Measurements from ENCODE around the gene HEATR1. TPM values are rescaled to one million over a fixed set of nuclear protein-coding genes. Genes with fewer than 3 reads are reported as not detected.
"Not testable (repeated sequence)": the region's sequence is repeated elsewhere in the genome, so short reads cannot be mapped to it uniquely, and the experiment has no call there.

Gene HEATR1
- total RNA-seq, 1 donor: 47.9 TPM

DNA sequence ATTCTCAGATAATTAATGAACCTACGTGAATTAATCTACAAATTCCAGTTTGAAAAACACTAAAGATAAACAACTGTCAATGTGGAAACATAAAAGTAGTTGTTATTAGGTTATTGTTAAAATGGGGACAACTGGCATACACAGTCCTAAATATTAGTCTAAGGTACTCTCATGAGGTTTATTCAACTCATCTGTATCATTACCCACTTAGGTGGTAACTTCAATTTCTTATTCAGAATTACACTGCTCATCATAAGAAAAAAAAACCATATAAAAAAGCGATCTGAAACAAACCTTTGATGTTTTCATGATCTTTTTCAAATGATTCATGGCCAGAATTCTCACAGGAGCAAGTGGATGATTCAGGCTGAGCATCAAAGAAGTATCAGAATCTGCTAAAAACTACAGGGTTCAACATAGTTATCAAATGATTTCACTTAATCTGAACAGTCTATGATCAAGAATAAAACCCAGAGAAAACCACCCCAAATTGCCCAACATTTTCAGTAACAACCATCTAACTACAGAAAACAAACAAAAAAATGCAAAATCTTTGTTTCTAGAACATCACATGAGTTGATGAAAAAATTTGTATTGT is 13.7 kb downstream of the HEATR1 start:
- DNase-seq (ENCODE audit: low read depth): no peak
- H3K4me3 ChIP-seq (ENCODE audit: low read depth, low read length): no peak overlapping the region
- TF ChIP-seq, protein P1, sequence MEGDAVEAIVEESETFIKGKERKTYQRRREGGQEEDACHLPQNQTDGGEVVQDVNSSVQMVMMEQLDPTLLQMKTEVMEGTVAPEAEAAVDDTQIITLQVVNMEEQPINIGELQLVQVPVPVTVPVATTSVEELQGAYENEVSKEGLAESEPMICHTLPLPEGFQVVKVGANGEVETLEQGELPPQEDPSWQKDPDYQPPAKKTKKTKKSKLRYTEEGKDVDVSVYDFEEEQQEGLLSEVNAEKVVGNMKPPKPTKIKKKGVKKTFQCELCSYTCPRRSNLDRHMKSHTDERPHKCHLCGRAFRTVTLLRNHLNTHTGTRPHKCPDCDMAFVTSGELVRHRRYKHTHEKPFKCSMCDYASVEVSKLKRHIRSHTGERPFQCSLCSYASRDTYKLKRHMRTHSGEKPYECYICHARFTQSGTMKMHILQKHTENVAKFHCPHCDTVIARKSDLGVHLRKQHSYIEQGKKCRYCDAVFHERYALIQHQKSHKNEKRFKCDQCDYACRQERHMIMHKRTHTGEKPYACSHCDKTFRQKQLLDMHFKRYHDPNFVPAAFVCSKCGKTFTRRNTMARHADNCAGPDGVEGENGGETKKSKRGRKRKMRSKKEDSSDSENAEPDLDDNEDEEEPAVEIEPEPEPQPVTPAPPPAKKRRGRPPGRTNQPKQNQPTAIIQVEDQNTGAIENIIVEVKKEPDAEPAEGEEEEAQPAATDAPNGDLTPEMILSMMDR (IDR thresholded peaks at IDR 0.05; ENCODE audit: insufficient read depth, low read depth, low read length): no peak

- TF ChIP-seq, protein P1 (IDR thresholded peaks at IDR 0.05; ENCODE audit: insufficient read depth, low read depth, low read length): no peak
- DNase-seq (ENCODE audit: low read depth): no peak
- no peak overlapping the region for H3K4me3 ChIP-seq (ENCODE audit: low read depth, low read length)
These were observed 14.8 kb downstream of the HEATR1 start for GRCh38 chr1:236589531-236589930.

DNA sequence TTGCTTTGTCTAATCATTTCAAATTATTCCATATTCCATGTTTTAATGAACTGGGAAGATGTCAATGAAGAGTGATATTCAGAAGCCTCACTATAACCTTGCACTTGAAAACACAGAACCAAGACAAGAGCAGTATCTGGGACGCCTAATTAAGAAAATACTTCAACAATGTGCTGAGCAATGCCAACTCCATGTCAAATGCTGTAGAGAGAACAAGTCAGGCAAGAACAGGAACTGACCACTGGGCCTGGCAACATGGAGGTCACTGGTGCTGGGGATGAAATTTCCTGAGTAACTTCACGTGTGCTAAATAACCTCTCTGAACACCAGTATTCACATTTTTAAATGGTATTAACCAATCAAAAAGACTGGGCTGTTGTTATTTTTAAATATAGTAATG is 22.8 kb downstream of the HEATR1 start:
- TF ChIP-seq, protein P1 (IDR thresholded peaks at IDR 0.05; ENCODE audit: insufficient read depth, low read depth, low read length): no peak
- DNase-seq (ENCODE audit: low read depth): no peak
- no peak overlapping the region for H3K4me3 ChIP-seq (ENCODE audit: low read depth, low read length)

- H3K4me3 ChIP-seq (ENCODE audit: low read depth, low read length); DNase-seq (ENCODE audit: low read depth): not testable (repeated sequence)
These were observed 23.9 kb downstream of the HEATR1 start for GRCh38 chr1:236580404-236580803.

DNA sequence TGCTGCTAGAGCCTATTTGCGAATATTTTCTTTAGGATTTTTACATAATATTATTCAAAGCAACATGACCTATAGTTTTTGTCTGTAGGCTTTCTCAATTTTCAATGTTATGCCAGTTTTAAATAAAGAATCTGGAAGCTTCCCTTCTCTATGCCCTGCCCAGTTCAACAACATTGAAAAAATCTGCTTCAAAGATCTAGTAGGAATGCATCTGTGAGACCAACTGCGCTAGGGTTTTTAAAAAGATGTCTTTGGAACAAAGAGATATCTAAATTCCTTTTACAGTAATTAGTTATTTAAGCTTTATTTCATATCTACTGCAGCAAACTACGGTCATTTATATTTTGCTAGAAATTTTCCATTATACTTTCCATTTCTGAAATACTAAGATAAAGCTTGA is 25.7 kb downstream of the HEATR1 start:
- H3K4me3 ChIP-seq (ENCODE audit: low read depth, low read length): no peak overlapping the region
- TF ChIP-seq, protein P1 (IDR thresholded peaks at IDR 0.05; ENCODE audit: insufficient read depth, low read depth, low read length): no peak
- no peak for DNase-seq (ENCODE audit: low read depth)

GRCh38 chr1:236577041-236577440 is 27.3 kb downstream of the HEATR1 start:
- H3K4me3 ChIP-seq (ENCODE audit: low read depth, low read length); DNase-seq (ENCODE audit: low read depth): not testable (repeated sequence)

DNA sequence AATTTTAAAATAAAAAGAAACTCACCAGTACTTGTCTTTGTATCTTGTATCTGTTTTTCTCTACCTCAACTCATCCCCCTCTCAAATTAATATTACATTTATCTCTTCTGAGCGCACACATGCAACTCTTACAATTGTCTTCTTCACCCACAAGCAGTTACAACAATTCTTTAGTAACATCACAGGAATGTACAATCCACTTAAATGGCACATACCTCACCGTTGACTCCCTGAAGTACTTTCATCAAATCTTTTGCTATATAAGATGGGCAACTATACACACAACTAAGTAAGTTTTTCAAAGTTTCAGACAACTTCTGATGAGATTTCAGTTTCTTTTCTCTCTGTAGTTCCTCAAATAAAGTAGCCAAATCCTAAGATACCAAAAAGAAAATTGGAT is 28.3 kb downstream of the HEATR1 start:
- DNase-seq (ENCODE audit: low read depth): peak; percentile 36
- H3K4me3 ChIP-seq (ENCODE audit: low read depth, low read length): no peak overlapping the region
- TF ChIP-seq, protein P1 (IDR thresholded peaks at IDR 0.05; ENCODE audit: insufficient read depth, low read depth, low read length): no peak

- DNase-seq (ENCODE audit: low read depth): peak; percentile 64
These were observed 28.8 kb downstream of the HEATR1 start for GRCh38 chr1:236575523-236575922.

More at GRCh38 chr1:236575523-236575922, 28.8 kb downstream of the HEATR1 start:
- TF ChIP-seq, protein P1 (IDR thresholded peaks at IDR 0.05; ENCODE audit: insufficient read depth, low read depth, low read length): no peak
- no peak overlapping the region for H3K4me3 ChIP-seq (ENCODE audit: low read depth, low read length)
